HG03457 (cell line): ENCODE measurements around the gene CHEK1.

Source experiments
- ATAC-seq: cut with Tn5 transposase; IDR thresholded peaks from one replicate; pipeline ENCODE4 v1.9.1; 2021; ENCODE audit warnings: moderate number of reproducible peaks; ENCODE audit not compliant: unreplicated experiment

Gene CHEK1

GRCh38 chr11:125625630-125626287, 796 bp downstream of the CHEK1 start:
- peak; percentile 74 for ATAC-seq

GRCh38 chr11:125626288-125626950, 1.5 kb downstream of the CHEK1 start:
- ATAC-seq, result peak; percentile 28

- no peak for ATAC-seq
Measured at GRCh38 chr11:125627236-125627910, 2.4 kb downstream of the CHEK1 start.

- no peak for ATAC-seq
Measured at GRCh38 chr11:125637840-125638239, 12.9 kb downstream of the CHEK1 start.

GRCh38 chr11:125638315-125638714, 13.4 kb downstream of the CHEK1 start:
- ATAC-seq, result no peak

GRCh38 chr11:125645871-125646270, 20.9 kb downstream of the CHEK1 start:
- ATAC-seq, result no peak

GRCh38 chr11:125649465-125650166, 24.7 kb downstream of the CHEK1 start:
- no peak for ATAC-seq

GRCh38 chr11:125662689-125663088, 37.7 kb downstream of the CHEK1 start:
- no peak for ATAC-seq

- ATAC-seq, result no peak
Measured at GRCh38 chr11:125663910-125664309, 38.9 kb downstream of the CHEK1 start.

- no peak for ATAC-seq
Measured at GRCh38 chr11:125667151-125667550, 42.2 kb downstream of the CHEK1 start.

- no peak for ATAC-seq
Measured at GRCh38 chr11:125670172-125670571, 45.2 kb downstream of the CHEK1 start.

- ATAC-seq, result no peak
Measured at GRCh38 chr11:125671561-125671960, 46.6 kb downstream of the CHEK1 start.

- ATAC-seq, result no peak
Measured at GRCh38 chr11:125674210-125674609, 49.2 kb downstream of the CHEK1 start.

- no peak for ATAC-seq
Measured at GRCh38 chr11:125675196-125675595, 50.2 kb downstream of the CHEK1 start.

GRCh38 chr11:125679397-125679796, 54.4 kb downstream of the CHEK1 start:
- no peak for ATAC-seq

GRCh38 chr11:125679837-125680236, 54.9 kb downstream of the CHEK1 start:
- no peak for ATAC-seq

GRCh38 chr11:125680747-125681146, 55.8 kb downstream of the CHEK1 start, which contains the start of gene ACRV1:
ACRV1 (minus strand) TSS chr11:125680847; CDS start chr11:125680780, 67 bp downstream.
- ATAC-seq, result no peak

- ATAC-seq, result no peak
Measured at GRCh38 chr11:125685228-125685627, 60.3 kb downstream of the CHEK1 start.

GRCh38 chr11:125688066-125688465, 63.1 kb downstream of the CHEK1 start:
- ATAC-seq, result no peak

GRCh38 chr11:125688632-125689031, 63.7 kb downstream of the CHEK1 start:
- no peak for ATAC-seq

GRCh38 chr11:125689274-125689859, 64.4 kb downstream of the CHEK1 start:
- no peak for ATAC-seq
